ENCODE measurements around the gene EVC. TPM values are rescaled to one million over a fixed set of nuclear protein-coding genes. Genes with fewer than 3 reads are reported as not detected.

Gene EVC
- total and polyA plus RNA-seq, 2 experiments from 2014 or later, result 2.5 to 45.3 TPM

DNA sequence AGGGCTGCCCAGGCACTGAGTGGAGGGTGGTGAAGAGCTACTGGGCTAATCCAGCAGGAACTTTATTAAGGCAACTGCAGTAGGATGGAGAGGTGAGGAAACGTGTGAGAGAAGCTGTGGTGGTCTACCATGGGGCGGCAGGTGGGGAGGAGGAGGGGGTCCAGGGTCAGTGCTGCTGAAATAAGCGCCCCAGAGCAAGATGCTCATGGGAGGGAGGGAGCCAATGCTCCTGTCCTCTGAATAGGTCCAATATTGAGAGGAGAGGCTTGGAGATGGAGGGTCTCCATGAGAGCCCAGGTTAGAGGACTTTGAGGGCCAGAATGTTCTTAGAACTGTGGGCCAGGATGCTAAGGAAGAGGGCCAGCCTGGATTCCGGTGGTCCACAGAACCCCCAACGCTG, 35.2 kb downstream of the EVC start:
- no peaks in the 10 kb centered on the region for H3K9me3 ChIP-seq (ENCODE audit: low read depth)
- H3K27me3 ChIP-seq, result no peaks in the 10 kb centered on the region
- TF ChIP-seq, protein P1, sequence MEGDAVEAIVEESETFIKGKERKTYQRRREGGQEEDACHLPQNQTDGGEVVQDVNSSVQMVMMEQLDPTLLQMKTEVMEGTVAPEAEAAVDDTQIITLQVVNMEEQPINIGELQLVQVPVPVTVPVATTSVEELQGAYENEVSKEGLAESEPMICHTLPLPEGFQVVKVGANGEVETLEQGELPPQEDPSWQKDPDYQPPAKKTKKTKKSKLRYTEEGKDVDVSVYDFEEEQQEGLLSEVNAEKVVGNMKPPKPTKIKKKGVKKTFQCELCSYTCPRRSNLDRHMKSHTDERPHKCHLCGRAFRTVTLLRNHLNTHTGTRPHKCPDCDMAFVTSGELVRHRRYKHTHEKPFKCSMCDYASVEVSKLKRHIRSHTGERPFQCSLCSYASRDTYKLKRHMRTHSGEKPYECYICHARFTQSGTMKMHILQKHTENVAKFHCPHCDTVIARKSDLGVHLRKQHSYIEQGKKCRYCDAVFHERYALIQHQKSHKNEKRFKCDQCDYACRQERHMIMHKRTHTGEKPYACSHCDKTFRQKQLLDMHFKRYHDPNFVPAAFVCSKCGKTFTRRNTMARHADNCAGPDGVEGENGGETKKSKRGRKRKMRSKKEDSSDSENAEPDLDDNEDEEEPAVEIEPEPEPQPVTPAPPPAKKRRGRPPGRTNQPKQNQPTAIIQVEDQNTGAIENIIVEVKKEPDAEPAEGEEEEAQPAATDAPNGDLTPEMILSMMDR (IDR thresholded peaks at IDR 0.05; ENCODE audit: low read depth, low read length), result no peak
- DNase-seq (ENCODE audit: low read depth in 1 of 2, low spot score in 1 of 2), result no peak
- H3K36me3 ChIP-seq, result peaks cover 26% of the 10 kb centered on the region
- H3K4me3 ChIP-seq, result no peak overlapping the region
- H3K4me1 ChIP-seq (ENCODE audit: low read depth), result no peaks in the 10 kb centered on the region
- no peak overlapping the region for H3K27ac ChIP-seq

DNA sequence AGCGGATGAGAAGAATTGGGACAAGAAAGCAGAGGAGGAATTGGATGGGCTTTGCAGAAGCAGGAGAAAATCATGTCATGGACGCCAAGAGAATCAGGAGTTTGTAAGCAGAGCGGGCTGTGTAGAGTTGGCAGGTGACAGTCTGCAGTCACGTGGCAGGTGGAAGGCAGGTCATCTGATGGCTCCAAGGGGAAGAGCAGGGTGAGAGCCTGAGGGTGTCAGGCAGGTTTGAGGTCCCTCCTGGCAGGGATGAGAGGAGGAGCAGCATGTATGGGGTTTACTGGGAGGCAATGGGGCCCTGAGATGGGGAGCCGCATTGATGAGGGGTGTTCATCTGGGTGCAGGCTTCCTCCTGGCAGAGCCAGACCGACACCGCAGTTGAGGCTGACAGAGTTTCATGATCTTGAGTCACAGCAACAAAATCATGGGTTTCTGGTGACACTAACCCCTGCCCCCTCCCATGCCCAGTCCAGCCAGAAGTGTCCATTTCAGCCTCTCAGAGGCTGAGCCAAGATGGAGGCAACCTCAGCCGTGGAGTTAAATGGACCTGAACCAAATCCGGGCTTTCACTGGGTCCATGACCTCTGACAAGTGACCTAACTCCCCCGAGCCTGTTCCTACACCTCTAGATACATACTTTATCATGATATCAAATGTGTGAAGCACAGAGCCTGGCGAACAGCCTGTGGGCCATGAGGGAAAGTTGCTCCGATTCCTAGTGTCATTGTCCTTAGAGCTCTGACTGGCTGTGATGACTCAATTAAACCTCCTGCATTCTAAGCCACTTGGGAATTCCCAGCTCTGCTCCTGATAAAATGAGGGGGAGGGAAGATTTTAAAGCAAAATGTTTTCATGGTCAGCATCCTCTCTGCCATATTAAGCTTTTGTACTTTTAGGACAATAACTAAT, 36.1 kb downstream of the EVC start:
- DNase-seq (ENCODE audit: low read depth in 1 of 2, low spot score in 1 of 2), result peak in 1 of 2 donors; percentile 66
- Histone ChIP-seq H3K4me3 (no peak overlapping the region), H3K27ac (no peak overlapping the region), H3K36me3 (peaks cover 26% of the 10 kb centered on the region), H3K4me1 (ENCODE audit: low read depth) (no peaks in the 10 kb centered on the region), H3K27me3 (no peaks in the 10 kb centered on the region), H3K9me3 (ENCODE audit: low read depth) (no peaks in the 10 kb centered on the region)
- TF ChIP-seq, protein P1 (IDR thresholded peaks at IDR 0.05; ENCODE audit: low read depth, low read length), result no peak

DNA sequence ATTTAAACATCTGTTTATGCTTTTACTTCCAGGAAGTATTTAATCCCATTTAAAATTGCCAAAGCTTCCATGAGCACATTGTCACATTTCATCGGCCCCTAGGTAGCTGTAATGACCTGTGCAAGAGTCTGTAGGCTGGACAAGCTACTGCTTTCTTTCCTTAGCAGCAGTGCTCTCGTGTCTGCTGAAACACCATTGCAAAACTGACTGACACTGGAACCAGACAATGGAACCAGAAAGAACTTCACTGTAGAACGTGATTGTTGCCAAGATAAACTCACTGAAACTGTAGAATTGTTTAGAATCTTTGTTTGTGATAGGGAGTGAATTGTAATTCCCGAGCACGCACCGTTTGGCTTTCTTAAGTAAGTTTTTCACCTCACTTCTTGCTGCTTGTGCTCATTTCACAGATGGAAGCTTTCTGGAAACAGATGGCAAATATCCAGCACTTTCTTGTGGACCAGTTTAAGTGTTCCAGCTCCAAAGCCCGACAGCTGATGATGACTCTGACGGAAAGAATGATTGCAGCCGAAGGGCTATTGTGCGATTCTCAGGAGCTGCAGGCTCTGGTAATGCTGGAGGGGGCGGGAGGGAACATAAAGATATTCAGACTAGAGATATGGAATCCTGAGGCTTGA, 36.9 kb downstream of the EVC start:
- Histone ChIP-seq H3K27ac (no peak overlapping the region), H3K4me1 (ENCODE audit: low read depth) (no peaks in the 10 kb centered on the region), H3K4me3 (no peak overlapping the region), H3K27me3 (no peaks in the 10 kb centered on the region), H3K9me3 (ENCODE audit: low read depth) (no peaks in the 10 kb centered on the region), H3K36me3 (peaks cover 20% of the 10 kb centered on the region)
- peak in 1 of 2 donors; percentile 95 for DNase-seq (ENCODE audit: low read depth in 1 of 2, low spot score in 1 of 2)
- TF ChIP-seq, protein P1 (IDR thresholded peaks at IDR 0.05; ENCODE audit: low read depth, low read length), result no peak

DNA sequence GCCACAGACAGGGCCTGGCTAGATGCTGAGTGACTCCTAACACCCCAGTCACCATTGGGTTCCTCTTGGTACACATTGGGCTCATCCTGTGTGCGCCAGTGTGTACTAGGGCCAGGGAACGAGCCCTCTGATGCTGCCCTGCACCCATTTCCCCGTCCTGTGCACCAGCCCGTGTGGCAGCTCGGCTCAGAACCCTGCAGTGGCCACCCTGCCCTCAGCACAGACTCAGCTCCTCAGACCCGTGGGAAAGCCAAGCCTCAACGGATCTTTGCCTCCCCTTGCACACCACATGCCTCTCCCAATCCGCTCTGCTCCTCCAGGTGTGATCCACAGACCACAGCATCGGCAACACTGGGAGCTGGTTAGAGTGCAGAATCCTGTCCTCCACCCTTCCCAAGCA, 38.6 kb downstream of the EVC start:
- no peak overlapping the region for H3K27ac ChIP-seq
- DNase-seq (ENCODE audit: low read depth in 1 of 2, low spot score in 1 of 2), result no peak
- no peaks in the 10 kb centered on the region for H3K4me1 ChIP-seq (ENCODE audit: low read depth)
- no peaks in the 10 kb centered on the region for H3K27me3 ChIP-seq
- no peaks in the 10 kb centered on the region for H3K9me3 ChIP-seq (ENCODE audit: low read depth)
- H3K4me3 ChIP-seq, result no peak overlapping the region
- H3K36me3 ChIP-seq, result peaks cover 10% of the 10 kb centered on the region
- TF ChIP-seq, protein P1 (IDR thresholded peaks at IDR 0.05; ENCODE audit: low read depth, low read length), result no peak

DNA sequence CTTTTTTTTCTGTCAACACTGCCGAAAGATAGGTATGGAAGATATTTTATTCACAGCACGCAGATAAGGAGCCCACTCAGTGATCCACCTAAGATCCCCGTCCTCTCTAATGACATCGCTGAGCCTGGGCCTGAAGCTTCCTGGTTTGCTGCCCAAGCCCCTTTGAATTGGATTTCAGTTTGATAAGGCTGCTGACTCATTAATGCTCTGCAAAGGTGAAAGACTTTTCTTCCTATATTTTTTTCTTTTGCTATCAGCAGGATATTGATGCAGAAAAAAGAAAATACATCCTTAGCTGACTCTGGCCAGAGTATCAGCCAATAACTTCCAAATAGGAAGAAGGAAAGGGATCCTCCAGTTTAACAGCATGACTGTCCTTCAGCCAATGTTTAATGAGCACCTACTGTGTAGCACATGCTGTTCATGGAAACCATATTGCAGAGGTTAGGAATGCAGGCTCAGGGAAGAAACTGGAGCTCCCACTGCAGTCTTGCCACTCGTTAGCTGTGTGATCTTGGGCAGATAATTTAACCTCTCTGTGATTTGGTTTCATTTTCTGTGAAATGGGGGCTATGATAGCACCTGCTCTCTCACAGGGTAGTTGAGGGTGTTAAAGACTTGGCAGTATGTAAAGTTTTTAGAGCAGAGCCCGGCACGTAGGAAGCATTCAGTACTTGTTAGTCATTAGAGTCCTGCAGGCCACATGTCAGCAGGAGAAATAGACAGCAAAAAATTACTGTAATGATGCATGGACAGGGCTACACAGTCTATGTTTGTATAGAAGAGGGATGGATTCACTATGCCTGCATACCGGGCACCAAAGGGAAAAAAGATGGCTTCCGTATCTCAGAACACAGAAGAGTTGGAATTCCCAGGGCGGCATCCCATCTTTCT, 39.3 kb downstream of the EVC start:
- Histone ChIP-seq H3K36me3 (peaks cover 7% of the 10 kb centered on the region), H3K27me3 (no peaks in the 10 kb centered on the region), H3K4me1 (ENCODE audit: low read depth) (no peaks in the 10 kb centered on the region), H3K9me3 (ENCODE audit: low read depth) (no peaks in the 10 kb centered on the region), H3K27ac (no peak overlapping the region), H3K4me3 (no peak overlapping the region)
- TF ChIP-seq, protein P1 (IDR thresholded peaks at IDR 0.05; ENCODE audit: low read depth, low read length), result no peak
- peak in 1 of 2 donors; percentile 59 for DNase-seq (ENCODE audit: low read depth in 1 of 2, low spot score in 1 of 2)

Data from cardiac muscle cell (in vitro differentiated cells and primary cell).